K562 (cell line): ENCODE measurements around the gene AGPAT4. TPM values are rescaled to one million over a fixed set of nuclear protein-coding genes. Genes with fewer than 3 reads are reported as not detected.
"Not testable (repeated sequence)": the region's sequence is repeated elsewhere in the genome, so short reads cannot be mapped to it uniquely, and the experiment has no call there.

Experiments used
- ATAC-seq: fragments of 200-7000 bp; cut with Tn5 transposase; 3 replicates; pipeline ENCODE4 v1.9.1; 2020; ENCODE audit warnings: moderate library complexity
- BruUV-seq: library from RNA; stranded (reverse); fragments of 400-500 nt; replicated peaks from 2 replicates; lab custom pipeline; 2021; lab: Mats Ljungman, UMichigan
- CTCF ChIA-PET: fragments of 300-600 bp; formaldehyde crosslinking; extraction: SDS; loops from one replicate; lab custom pipeline; 2021; ENCODE audit warnings: low intra/inter-chr PET ratio; lab: Yijun Ruan, JAX
- POLR2A ChIA-PET: fragments of 300-600, 350-650 bp; sonication (Branson Sonifier 250); formaldehyde crosslinking; extraction: SDS; loops from one replicate; lab custom pipeline; 2021; ENCODE audit warnings: antibody characterized with exemption, inconsistent platforms; lab: Yijun Ruan, JAX
- DNase-seq, 4 experiments: peaks; one replicate each; pipeline versions ENCODE4 v3.0.0 to v3.0.0-alpha.2; 2011 to 2018; ENCODE audit warnings: low spot score in 3 of 4, mixed read lengths in 3 of 4; ENCODE audit errors: extremely low read depth in 1 of 4
- FAIRE-seq: peaks from 2 replicates; lab custom pipeline; 2011; peaks lifted over from hg19 to GRCh38; lab: Jason Lieb, UNC
- H2AFZ ChIP-seq: 2 replicates; pipeline ENCODE4 v1.6.0; 2011; ENCODE audit warnings: low read depth, low read length, control low read depth, inconsistent platforms
- H3K27ac ChIP-seq: fragments of 200-600 bp; 3 replicates; pipeline ENCODE4 v1.8.0; 2011; ENCODE audit warnings: low read depth, mild to moderate bottlenecking, control low read depth, inconsistent platforms, low read length, moderate library complexity, mixed read lengths; ENCODE audit errors: extremely low read depth
- H3K27me3 ChIP-seq, 2 experiments: fragments of 300-600 bp in 1 of 2; 2 replicates in 1 of 2; 3 replicates in 1 of 2; pipeline versions ENCODE4 v1.6.0 to v1.8.0; 2011; ENCODE audit warnings: inconsistent platforms in 2 of 2, low read length in 2 of 2, mild to moderate bottlenecking in 1 of 2, mixed read lengths in 1 of 2, moderate library complexity in 1 of 2; ENCODE audit not compliant: control insufficient read depth in 2 of 2, insufficient read depth in 2 of 2
- H3K36me3 ChIP-seq: fragments of 300-600 bp; 3 replicates; pipeline ENCODE4 v1.8.0; 2011; ENCODE audit warnings: mild to moderate bottlenecking, low read length, inconsistent platforms; ENCODE audit not compliant: control insufficient read depth, insufficient read depth
- H3K4me1 ChIP-seq, 2 experiments: fragments of 200-600 bp in 1 of 2; replicated peaks in 1 of 2; 2 replicates in 1 of 2; 3 replicates in 1 of 2; pipeline versions ENCODE4 v1.5.1 to v1.8.0; 2011; ENCODE audit warnings: inconsistent platforms in 2 of 2, low read length in 2 of 2, mild to moderate bottlenecking in 1 of 2, mixed read lengths in 1 of 2, moderate library complexity in 1 of 2; ENCODE audit not compliant: control insufficient read depth in 2 of 2, insufficient read depth in 2 of 2
- H3K4me2 ChIP-seq: 2 replicates; pipeline ENCODE4 v1.6.1; 2011; ENCODE audit warnings: low read length, control low read depth, inconsistent platforms, mixed read lengths; ENCODE audit not compliant: insufficient read depth
- H3K4me3 ChIP-seq: fragments of 200-600 bp; sonication (generic), shearing (Covaris generic); 2 replicates; pipeline ENCODE4 v1.5.1; 2016; ENCODE audit warnings: control low read depth, inconsistent platforms
- H3K79me2 ChIP-seq: fragments of 200-600 bp; 3 replicates; pipeline ENCODE4 v1.8.0; 2011; ENCODE audit warnings: low read length, inconsistent platforms; ENCODE audit not compliant: control insufficient read depth, insufficient read depth
- H3K9ac ChIP-seq, 2 experiments: 2 replicates each; pipeline versions ENCODE4 v1.6.0 to v1.6.1; 2011; ENCODE audit warnings: low read depth in 2 of 2, low read length in 2 of 2, control low read depth in 1 of 2, inconsistent platforms in 1 of 2, mild to moderate bottlenecking in 1 of 2, mixed read lengths in 1 of 2; ENCODE audit not compliant: insufficient read depth in 1 of 2
- H3K9me1 ChIP-seq: one replicate; pipeline ENCODE4 v1.6.0; 2011; ENCODE audit warnings: inconsistent platforms, mild to moderate bottlenecking, low read length, moderate library complexity; ENCODE audit not compliant: control insufficient read depth, insufficient read depth
- H3K9me3 ChIP-seq: replicated peaks from 2 replicates; pipeline ENCODE4 v1.5.1; 2011; ENCODE audit warnings: low read depth, low read length, inconsistent platforms; ENCODE audit not compliant: control insufficient read depth, insufficient read depth
- H4K20me1 ChIP-seq: replicated peaks from 2 replicates; pipeline ENCODE4 v1.6.1; 2011; ENCODE audit warnings: low read length, inconsistent platforms, mixed read lengths; ENCODE audit not compliant: control insufficient read depth, insufficient read depth
- CEBPB ChIP-seq: fragments of 450-650 bp; IDR thresholded peaks from 2 replicates; pipeline ENCODE4 v1.6.1; 2016; ENCODE audit warnings: missing genetic modification characterization, missing compliant biosample characterization
- EP400 ChIP-seq: fragments of 450-650 bp; IDR thresholded peaks from 2 replicates; pipeline ENCODE4 v1.6.1; 2017; ENCODE audit warnings: antibody characterized with exemption, mild to moderate bottlenecking, moderate library complexity
- FOXM1 ChIP-seq, 2 experiments: fragments of 450-650 bp in 1 of 2; sonication (generic) in 1 of 2; formaldehyde crosslinking in 1 of 2; IDR thresholded peaks; 2 replicates each; pipeline versions ENCODE4 v1.6.1 to v1.9.0; 2017 to 2022; ENCODE audit warnings: low read depth in 2 of 2, mild to moderate bottlenecking in 2 of 2, missing genetic modification reagents in 1 of 2, moderate library complexity in 1 of 2
- MYBL2 ChIP-seq, 2 experiments: fragments of 450-650 bp in 1 of 2; sonication (generic) in 1 of 2; formaldehyde crosslinking in 1 of 2; IDR thresholded peaks; 2 replicates each; pipeline versions ENCODE4 v1.6.1 to v1.8.1; 2017 to 2022; ENCODE audit warnings: borderline replicate concordance in 1 of 2, inconsistent platforms in 1 of 2, low read depth in 1 of 2, mild to moderate bottlenecking in 1 of 2, missing genetic modification reagents in 1 of 2, moderate library complexity in 1 of 2
- SOX6 ChIP-seq: fragments of 450-650 bp; IDR thresholded peaks from 2 replicates; pipeline ENCODE4 v1.6.1; 2014; ENCODE audit warnings: mild to moderate bottlenecking
- WGBS: fragments of 100-300 bp; shearing (Covaris generic); methylation state at CpG from one replicate; pipeline ENCODE4 v1.1.6; 2016; ENCODE audit warnings: low coverage, mixed read lengths; ENCODE audit not compliant: insufficient coverage; ENCODE audit errors: missing lambda C conversion rate; 5-methylcytosine and 5-hydroxymethylcytosine counted together
- in situ Hi-C: fragments of 300-500 bp; cut with MboI; formaldehyde crosslinking; loops from 4 replicates; pipeline ENCODE4 v1.15.0; 2018; ENCODE audit warnings: inconsistent platforms, mixed read lengths
- intact Hi-C: fragments of 100-400 bp; cut with micrococcal nuclease; formaldehyde crosslinking; loops from 2 replicates; pipeline ENCODE4 v1.14.2; 2022
- polyA plus RNA-seq, 8 experiments: library from polyadenylated mRNA; depleted of rRNA in 4 of 8; stranded (reverse) in 5 of 8; unstranded in 3 of 8; fragments of >200 nt; fragmentation: Nextera tagmentation in 2 of 8; fragmentation: Illumina TruSeq in 1 of 8; extraction: Ambion mirVana in 2 of 8; extraction: Trizol in 1 of 8; gene quantifications; 2 replicates each; pipeline versions ENCODE4 v1.2.1 to v1.2.3, GENCODE V29; 2011 to 2014; ENCODE audit warnings: inconsistent platforms in 1 of 8, missing spikeins in 1 of 8
- total RNA-seq, 7 experiments: library from RNA; depleted of rRNA in 6 of 7; stranded (reverse); fragments of >200 nt in 6 of 7; fragmentation: Illumina TruSeq in 2 of 7; extraction: Trizol in 2 of 7; gene quantifications; 2 replicates each; pipeline versions ENCODE4 v1.2.1 to v1.2.3, GENCODE V29; 2011 to 2021; ENCODE audit warnings: low replicate concordance in 1 of 7
- TF ChIP-seq, protein P1 (sequence below): sonication (generic); IDR thresholded peaks from 2 replicates; pipeline ENCODE4 v1.6.1; 2016
- TF ChIP-seq, protein P2 (sequence below): fragments of 450-650 bp; IDR thresholded peaks from 2 replicates; pipeline ENCODE4 v1.6.1; 2016

The AGPAT4 gene
- total and polyA plus RNA-seq, 9 of the 15 experiments (the other 6 are each of a cell fraction or from before 2014, with no cell fraction given), result 2.2 to 15.0 (median 5.7) TPM

GRCh38 chr6:161313475-161313874, 39.6 kb upstream of the AGPAT4 start:
- H3K9me1 ChIP-seq, CTCF ChIA-PET, H3K27me3 ChIP-seq, intact Hi-C loops, in situ Hi-C loops, ATAC-seq, H4K20me1 ChIP-seq, BruUV-seq, FAIRE-seq, H3K4me1 ChIP-seq, H3K9me3 ChIP-seq: not testable (repeated sequence)
- peak overlapping the region in 1 of 2 experiments; percentile 88; a peak in 2 of 4 replicates for H3K9ac ChIP-seq
- H2AFZ ChIP-seq, result peak overlapping the region; percentile 97
- DNase-seq, result peak in 1 of 4 experiments; percentile 42
- peaks cover 13% of the 10 kb centered on the region; the same call in 2 of the 3 replicates for H3K36me3 ChIP-seq
- H3K4me2 ChIP-seq, result peak overlapping the region; percentile 93
- H3K27ac ChIP-seq, result peak overlapping the region; percentile 77; the same call in 2 of the 3 replicates
- H3K79me2 ChIP-seq, result peaks cover 27% of the 10 kb centered on the region; the same call in 2 of the 3 replicates
- TF ChIP-seq CEBPB (tag) (peak; percentile 21; the same call in 1 of the 2 replicates), SOX6 (peak; percentile 51; the same call in 1 of the 2 replicates)
- TF ChIP-seq, protein P1, sequence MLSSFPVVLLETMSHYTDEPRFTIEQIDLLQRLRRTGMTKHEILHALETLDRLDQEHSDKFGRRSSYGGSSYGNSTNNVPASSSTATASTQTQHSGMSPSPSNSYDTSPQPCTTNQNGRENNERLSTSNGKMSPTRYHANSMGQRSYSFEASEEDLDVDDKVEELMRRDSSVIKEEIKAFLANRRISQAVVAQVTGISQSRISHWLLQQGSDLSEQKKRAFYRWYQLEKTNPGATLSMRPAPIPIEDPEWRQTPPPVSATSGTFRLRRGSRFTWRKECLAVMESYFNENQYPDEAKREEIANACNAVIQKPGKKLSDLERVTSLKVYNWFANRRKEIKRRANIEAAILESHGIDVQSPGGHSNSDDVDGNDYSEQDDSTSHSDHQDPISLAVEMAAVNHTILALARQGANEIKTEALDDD, result 0 out of 2 replicates have a peak, but pooled peaks have one; percentile 14
- WGBS, result 13% methylated on average over 3 of the region's 3 CpGs
- H3K4me3 ChIP-seq, result peak overlapping the region; percentile 56
- POLR2A ChIA-PET, result interaction anchor here (1.6 kb wide), 1 partner anchor 8 kb away, joined by 7 read pairs; no protein-coding TSS in a partner anchor

GRCh38 chr6:161309774-161310173, 35.9 kb upstream of the AGPAT4 start:
- Histone ChIP-seq H3K36me3 (peaks cover 20% of the 10 kb centered on the region; the same call in 2 of the 3 replicates), H3K79me2 (peaks cover 27% of the 10 kb centered on the region; the same call in 2 of the 3 replicates)
- H2AFZ ChIP-seq; FAIRE-seq; H3K4me3 ChIP-seq; ATAC-seq; H3K9me1 ChIP-seq; H4K20me1 ChIP-seq; intact Hi-C loops; H3K9ac ChIP-seq; H3K27me3 ChIP-seq; H3K27ac ChIP-seq; BruUV-seq; H3K9me3 ChIP-seq; H3K4me1 ChIP-seq; CTCF ChIA-PET; in situ Hi-C loops; DNase-seq; H3K4me2 ChIP-seq; TF ChIP-seq FOXM1 (CRISPR knock-in tag; IDR thresholded peaks at IDR 0.05; ENCODE audit: low read depth); MYBL2 (CRISPR knock-in tag; IDR thresholded peaks at IDR 0.05; ENCODE audit: borderline replicate concordance): not testable (repeated sequence)
- TF ChIP-seq FOXM1 (IDR thresholded peaks at IDR 0.05; ENCODE audit: low read depth) (peak; percentile 21; the same call in 1 of the 2 replicates), EP400 (0 out of 2 replicates have a peak, but pooled peaks have one; percentile 18), MYBL2 (IDR thresholded peaks at IDR 0.05; ENCODE audit: low read depth) (peak; percentile 35; the same call in 1 of the 2 replicates)
- TF ChIP-seq, protein P2, sequence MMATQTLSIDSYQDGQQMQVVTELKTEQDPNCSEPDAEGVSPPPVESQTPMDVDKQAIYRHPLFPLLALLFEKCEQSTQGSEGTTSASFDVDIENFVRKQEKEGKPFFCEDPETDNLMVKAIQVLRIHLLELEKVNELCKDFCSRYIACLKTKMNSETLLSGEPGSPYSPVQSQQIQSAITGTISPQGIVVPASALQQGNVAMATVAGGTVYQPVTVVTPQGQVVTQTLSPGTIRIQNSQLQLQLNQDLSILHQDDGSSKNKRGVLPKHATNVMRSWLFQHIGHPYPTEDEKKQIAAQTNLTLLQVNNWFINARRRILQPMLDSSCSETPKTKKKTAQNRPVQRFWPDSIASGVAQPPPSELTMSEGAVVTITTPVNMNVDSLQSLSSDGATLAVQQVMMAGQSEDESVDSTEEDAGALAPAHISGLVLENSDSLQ, result peak; percentile 47; the same call in 1 of the 2 replicates
- POLR2A ChIA-PET, result interaction anchor here (0.9 to 1.1 kb wide), 2 partner anchors 49 to 50 kb away, joined by 3 to 5 read pairs; no protein-coding TSS in a partner anchor
- 59% methylated on average over 7 of the region's 7 CpGs for WGBS
